Measurements from ENCODE around the gene COL18A1. TPM values are rescaled to one million over a fixed set of nuclear protein-coding genes. Genes with fewer than 3 reads are reported as not detected.
A peak's percentile ranks its signal among the peaks of the same experiment; 100 is the strongest.

COL18A1 gene
- total RNA-seq, 2 donors from 2014 or later, result 117 to 133 TPM

DNA sequence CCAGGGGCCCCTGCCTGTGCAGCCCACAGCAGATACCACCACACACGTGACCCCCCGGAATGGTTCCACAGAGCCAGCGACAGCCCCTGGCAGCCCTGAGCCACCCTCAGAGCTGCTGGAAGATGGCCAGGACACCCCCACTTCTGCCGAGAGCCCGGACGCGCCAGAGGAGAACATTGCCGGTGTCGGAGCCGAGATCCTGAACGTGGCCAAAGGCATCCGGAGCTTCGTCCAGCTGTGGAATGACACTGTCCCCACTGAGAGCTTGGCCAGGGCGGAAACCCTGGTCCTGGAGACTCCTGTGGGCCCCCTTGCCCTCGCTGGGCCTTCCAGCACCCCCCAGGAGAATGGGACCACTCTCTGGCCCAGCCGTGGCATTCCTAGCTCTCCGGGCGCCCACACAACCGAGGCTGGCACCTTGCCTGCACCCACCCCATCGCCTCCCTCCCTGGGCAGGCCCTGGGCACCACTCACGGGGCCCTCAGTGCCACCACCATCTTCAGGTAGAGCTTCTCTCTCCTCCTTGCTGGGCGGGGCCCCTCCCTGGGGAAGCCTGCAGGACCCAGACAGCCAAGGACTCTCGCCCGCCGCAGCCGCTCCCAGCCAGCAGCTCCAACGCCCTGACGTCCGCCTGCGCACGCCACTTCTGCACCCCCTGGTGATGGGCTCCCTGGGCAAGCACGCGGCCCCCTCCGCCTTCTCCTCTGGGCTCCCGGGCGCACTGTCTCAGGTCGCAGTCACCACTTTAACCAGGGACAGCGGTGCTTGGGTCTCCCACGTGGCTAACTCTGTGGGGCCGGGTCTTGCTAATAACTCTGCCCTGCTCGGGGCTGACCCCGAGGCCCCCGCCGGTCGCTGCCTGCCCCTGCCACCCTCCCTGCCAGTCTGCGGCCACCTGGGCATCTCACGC, 51.0 kb downstream of the COL18A1 start:
- intact Hi-C loops (cut with DNase I), result no loop called here
- peak; percentile 81 for DNase-seq (ENCODE audit: low spot score)

DNA sequence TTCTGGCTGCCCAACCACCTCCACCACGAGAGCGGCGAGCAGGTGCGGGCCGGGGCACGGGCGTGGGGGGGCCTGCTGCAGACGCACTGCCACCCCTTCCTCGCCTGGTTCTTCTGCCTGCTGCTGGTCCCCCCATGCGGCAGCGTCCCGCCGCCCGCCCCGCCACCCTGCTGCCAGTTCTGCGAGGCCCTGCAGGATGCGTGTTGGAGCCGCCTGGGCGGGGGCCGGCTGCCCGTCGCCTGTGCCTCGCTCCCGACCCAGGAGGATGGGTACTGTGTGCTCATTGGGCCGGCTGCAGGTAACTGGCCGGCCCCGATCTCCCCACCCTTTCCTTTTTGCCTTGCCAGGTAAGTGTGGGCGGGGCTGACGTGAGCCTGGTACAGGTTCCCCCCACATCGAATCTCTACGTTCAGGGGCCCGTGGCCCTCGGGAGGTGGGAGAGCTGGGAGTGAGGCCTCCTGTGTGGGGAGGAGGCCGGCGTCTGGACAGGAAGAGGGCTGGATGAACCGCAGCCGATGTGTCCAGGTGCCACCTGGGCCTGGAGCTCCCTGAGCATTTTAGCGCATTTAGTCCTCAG, 51.7 kb downstream of the COL18A1 start:
- intact Hi-C loops (cut with DNase I), result no loop called here
- DNase-seq (ENCODE audit: low spot score), result peak; percentile 80

DNA sequence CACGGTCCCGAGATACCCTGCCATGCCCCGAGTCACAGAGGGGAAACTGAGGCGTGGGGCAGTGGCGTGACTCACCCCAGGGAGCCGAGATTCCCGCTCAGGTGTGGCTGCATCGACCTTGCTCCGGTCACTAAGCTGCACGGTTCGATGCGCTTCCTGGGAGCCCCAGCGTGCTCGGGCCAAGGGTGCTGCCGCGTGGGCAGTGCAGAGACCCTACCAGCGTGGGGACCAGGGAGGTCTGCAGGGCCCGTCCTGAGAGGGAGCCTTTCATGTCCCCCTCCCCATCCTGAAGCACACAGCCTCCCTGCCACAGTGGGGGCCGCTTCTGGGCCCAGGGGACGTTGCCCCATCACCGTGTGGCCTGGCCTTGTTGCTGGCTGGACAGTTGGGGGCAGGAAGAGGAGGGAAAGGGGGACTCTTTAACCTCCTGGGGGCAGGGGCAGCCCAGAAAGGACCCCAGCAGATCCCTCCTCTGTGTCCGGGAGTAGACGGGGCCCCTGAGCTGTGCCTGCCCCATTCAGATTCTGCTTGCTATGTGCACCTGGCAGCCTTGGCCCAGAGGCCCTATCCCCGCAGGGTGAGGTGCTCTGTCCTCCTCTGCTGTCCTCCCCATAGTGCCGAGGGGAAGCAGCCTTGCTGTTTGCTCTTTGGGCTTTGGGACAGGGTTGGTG, 52.3 kb downstream of the COL18A1 start:
- intact Hi-C loops (cut with DNase I), result no loop called here
- DNase-seq (ENCODE audit: low spot score), result peak; percentile 71

DNA sequence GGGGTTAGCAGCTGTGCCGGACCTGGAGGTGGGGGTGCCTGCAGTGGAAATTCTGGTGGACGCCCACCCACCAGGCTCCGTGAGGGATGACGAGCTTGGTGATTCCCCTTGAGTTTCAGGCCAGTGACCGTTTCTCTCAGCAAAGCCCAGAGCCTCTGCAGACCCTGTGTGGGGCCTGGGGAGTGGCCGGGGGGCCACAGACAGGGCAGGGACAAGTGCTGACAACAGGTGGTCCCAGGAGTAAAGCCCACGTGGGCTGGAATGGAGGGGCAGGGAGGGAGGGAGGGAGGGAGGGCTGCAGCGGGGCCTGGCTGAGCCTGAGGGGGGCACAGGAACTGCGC, 52.8 kb downstream of the COL18A1 start:
- peak; percentile 54 for DNase-seq (ENCODE audit: low spot score)
- intact Hi-C loops (cut with DNase I), result no loop called here

DNA sequence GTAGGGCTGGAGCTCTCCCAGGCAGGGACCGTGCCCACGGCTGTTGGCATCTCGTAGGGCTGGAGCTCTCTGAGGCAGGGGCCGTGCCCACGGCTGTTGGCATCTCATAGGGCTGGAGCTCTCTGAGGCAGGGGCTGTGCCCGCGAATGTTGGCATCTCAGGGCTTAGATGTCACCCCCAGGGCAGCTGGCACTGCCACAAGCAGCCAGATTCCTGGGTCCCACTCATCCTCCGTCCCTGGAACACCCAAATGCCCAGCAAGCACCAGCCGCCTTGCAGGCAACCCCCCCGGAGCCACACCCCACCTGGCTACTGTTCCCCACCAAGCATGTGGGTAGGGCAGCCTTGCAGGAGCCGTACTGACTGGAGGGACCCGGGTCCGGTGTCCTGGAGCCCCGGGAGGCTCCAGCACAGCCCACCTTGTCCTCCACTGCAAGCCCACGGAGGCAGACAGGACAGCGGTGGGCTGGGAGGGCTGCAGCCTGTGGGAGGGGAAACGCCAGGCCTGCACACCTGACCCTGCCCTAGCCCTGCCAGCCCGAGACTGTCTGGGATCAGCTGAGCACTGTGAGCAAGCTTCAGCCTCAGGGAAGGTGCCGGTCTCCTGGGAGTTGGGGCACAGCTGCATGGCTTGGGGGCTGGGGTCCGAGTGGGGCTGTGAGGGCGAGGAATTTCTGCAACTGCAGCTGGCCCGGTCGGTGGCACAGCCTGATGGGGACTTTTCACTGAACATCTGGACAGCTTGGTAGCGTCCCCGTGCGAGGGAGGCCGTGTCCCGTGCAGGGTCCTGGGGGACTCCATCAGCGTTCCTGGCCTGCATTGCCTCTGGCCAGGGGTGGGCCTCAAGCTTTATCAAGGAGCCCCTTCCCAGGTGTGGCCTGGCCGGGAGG, 53.6 kb downstream of the COL18A1 start:
- DNase-seq (ENCODE audit: low spot score), result peak; percentile 80
- intact Hi-C loops (cut with DNase I), result no loop called here

DNA sequence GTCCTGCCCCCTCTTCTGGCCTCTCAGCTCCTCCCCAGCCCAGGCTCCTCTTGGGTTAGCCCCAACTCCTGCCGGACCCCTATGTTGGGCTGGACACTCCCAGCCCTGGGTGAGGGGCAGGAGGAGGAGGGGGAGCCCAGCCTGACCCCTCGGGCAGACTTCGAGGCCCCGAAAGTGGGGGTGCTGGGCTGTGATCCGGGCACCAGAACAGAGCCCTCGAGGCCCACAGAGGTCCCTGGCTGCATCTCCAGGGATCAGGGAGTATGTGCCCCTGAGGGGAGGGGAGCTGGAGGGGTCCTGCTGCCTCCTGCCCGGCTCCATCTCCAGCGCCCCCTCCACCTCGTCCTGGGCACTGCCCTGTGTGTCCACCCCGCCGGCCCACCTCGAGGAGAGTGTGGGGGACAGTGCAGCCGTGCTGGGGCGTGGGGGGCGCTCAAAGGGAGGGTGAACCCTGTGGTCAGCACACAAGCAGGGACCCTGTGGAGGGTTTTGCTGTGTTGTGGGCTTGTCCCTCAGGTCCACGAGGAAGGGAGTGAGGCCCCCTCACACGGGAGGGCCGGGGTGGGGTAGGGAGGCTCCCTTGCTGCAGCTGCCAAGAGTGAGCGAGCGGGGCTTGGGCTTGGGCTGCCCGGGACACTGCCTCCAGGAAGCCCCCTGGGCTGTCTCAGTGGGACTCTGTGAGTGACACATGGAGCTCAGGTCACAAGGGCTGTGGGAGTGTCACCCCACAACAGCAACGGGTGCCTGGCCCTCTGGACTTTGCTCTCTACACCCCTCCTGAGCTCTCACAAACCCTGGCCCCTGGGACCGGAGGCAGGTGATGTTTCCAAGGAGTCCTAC, 54.4 kb downstream of the COL18A1 start:
- intact Hi-C loops (cut with DNase I), result no loop called here
- DNase-seq (ENCODE audit: low spot score), result peak; percentile 72

DNA sequence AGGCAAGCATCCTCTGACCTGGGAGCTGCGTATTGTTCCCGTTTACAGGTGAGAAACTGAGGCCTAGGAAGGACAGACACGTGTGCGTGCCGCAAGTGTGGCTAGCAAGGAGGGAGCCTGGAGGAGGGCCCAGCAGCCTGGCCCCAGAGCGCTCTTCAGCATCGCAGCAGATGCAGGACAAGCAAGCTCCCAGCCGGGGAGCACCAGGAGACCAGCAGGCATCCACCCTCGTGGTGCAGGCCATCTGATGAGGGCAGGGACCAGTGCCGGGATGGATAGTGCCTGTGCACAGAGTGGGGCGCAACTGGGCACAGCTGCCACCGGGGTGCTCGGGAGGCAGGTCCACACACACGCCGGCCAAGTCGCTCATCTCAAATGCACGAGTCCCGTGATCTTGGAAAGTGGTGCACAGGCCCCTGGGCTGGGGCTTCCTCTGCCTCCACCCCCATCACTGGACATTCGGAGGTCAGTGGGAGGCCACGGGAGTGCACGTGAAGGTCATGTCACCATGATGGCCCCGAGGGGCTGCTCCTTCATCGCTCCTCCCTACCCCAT, 55.1 kb downstream of the COL18A1 start:
- intact Hi-C loops (cut with DNase I), result no loop called here
- peak; percentile 73 for DNase-seq (ENCODE audit: low spot score)

DNA sequence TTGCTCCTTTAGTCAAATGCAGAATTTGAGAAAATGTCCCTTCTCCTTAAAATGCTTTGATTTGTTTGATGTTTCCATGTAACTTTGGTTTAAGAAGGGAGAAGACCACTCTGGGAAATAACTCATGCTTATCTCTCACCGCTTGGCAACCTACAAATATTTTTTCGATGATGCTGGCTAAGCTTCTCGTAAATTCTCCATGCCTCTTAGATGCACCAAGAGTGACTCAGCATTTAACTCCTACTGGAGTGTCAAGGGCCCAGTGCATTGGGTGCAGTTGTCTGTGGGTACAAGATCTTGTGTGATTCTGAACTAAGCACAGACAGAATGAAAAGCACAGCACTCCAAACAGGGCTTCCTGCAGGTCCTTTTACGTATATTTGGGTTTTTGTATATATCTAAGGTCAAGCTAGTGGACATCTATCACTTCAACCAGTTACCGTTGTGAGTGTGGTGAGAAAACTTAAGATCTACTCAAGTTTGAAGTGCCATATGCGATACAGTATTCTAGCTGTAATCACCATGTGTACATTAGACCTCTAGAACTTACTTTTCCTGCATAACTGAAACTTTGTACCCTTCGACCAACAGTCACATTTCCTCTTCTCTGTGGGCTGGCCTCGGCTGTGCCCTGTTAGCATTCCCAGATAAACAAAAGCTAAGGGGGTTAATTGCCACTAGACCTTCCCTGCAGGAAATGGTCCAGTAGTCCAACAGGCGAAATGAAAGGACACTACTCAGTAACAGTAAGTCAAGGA, 55.8 kb downstream of the COL18A1 start:
- intact Hi-C loops (cut with DNase I), result no loop called here
- DNase-seq (ENCODE audit: low spot score), result no peak

DNA sequence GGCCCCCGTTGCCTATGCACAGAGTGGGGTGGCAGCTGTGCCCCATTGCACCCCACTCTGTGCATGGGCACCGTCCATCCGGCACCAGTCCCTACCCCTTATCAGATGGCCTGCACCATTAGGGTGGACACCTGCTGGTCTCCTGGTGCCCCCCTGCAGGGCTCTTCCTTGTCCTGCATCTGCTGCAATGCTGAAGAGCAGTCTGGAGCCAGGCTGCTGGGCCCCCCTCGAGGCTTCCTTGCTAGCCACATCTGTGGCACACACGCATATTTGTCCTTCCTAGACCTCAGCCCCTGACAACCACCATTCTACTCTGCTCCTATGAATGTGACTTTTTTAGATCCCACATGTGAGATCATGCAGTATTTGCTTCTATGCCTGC, 56.4 kb downstream of the COL18A1 start:
- intact Hi-C loops (cut with DNase I), result no loop called here
- DNase-seq (ENCODE audit: low spot score), result peak; percentile 62

DNA sequence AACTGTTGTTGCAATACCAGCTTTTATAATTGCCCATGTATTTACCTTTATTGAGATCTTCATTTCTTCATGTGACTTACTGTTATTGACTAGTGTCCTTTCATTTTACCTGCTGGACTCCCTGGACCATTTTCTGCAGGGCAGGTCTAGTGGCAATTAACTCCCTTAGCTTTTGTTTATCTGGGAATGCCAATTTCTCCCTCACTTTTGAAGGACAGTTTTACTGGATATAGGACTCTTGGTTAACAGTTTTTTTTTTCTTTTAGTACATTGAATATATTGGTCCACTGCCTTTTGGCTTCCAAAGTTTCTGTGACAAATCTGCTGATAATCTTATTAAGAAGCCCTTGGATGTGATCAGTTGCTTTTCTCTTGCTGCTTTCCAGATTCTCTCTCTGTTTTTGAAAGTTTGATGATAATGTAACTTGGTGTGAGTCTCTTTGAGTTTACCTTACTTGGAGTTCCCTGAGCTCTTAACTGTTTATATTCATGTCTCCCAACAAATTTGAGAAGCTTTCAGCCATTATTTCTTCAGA, 56.9 kb downstream of the COL18A1 start:
- DNase-seq (ENCODE audit: low spot score), result no peak
- intact Hi-C loops (cut with DNase I), result no loop called here

DNA sequence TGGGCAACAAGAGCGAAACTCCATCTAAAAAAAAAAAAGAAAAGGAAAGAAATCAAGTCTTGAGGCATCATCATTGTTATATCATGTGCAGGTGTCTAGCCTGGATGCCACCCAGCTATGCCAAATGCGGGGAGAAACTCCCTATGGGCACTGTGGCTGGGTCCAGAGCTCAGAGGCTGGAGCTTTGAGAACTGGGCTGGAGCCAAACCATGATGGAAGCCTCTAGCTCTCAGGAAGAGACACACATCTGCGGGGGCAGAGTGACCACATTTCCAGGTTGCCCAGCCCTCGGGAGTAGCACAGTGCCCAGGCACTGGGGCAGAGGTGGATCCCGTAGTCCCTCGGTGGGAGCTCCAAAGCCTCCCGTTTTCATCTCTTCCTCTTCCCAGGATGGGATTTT, 58.9 kb downstream of the COL18A1 start:
- no peak for DNase-seq (ENCODE audit: low spot score)

DNA sequence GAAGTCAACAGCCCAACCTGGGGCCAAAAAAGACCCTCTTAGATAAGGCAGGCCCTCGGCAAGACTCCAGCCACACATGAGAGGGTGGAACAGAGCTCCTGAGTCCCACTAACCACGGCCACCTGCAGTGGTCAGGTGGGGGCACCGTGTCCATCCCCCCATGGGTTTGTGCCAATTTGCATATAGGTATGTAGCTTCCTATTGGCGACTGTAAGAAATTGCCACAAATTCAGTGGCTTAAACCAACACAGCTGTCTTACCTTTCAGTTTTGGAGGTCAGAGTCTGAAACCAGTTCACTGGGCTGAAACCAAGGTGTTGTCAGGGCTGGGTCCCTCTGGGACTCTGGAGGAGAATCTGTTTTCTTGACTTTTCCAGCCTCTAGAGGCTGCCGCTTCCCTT, 59.3 kb downstream of the COL18A1 start:
- intact Hi-C loops (cut with DNase I), result no loop called here
- no peak for DNase-seq (ENCODE audit: low spot score)

More for the DNA sequence above, 58.9 kb downstream of the COL18A1 start:
- intact Hi-C loops (cut with DNase I), result no loop called here

DNA sequence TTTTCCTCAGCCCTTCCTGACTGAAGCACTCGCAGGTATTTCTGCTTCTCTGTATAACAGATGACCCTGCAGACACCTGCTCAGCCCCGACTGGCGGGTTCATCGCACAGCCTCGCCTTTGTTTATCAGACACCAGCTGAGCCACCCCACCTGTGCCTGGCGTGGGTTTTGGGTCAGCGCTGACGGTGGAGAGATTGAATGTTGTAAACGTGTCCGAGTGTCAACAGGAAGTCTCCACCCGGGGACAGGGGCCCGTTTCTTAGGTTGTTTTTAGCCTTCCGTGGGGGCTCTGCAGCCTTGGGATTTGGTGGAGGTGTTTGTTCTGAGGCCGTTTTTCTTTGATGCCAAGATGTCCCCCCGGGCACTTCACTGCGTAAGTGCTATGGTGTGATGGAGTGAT, 60.1 kb downstream of the COL18A1 start:
- intact Hi-C loops (cut with DNase I), result no loop called here
- peak; percentile 65 for DNase-seq (ENCODE audit: low spot score)

DNA sequence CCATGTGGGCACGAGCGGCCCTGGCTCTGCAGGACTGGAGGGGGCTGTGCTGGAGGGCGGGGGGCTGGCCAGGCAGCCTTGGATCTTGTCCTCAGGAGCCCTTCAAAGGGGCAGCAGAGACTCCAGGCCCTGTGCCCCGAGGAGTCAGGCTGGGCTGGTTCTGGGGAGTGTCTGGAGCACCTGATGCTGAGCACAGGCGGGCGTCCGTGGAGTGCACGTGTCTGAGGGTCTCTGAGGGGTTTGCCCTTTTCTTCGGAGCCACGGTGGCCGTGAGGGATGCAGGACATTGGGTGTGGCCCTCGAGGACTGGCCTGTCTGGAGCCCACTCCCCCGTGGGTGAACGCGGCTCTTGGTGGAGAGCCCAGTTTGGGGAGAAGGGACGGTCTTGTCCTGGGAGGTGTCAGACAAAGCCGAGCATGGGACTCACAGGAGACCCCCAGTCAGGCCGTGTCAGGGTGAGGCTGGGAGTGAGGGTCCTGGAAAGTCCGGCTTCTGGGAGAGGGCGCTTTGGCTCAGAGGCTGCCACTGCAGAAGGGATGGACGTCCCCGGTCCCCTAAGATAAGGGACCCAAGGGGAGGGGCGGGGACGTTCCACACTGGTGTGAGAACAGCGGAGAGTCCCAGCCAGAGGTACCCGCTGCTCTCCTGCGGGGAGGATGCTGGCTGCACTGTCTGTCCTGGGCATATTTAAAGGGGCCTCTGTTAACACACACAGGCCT, 60.8 kb downstream of the COL18A1 start:
- peak; percentile 76 for DNase-seq (ENCODE audit: low spot score)
- intact Hi-C loops (cut with DNase I), result no loop called here

DNA sequence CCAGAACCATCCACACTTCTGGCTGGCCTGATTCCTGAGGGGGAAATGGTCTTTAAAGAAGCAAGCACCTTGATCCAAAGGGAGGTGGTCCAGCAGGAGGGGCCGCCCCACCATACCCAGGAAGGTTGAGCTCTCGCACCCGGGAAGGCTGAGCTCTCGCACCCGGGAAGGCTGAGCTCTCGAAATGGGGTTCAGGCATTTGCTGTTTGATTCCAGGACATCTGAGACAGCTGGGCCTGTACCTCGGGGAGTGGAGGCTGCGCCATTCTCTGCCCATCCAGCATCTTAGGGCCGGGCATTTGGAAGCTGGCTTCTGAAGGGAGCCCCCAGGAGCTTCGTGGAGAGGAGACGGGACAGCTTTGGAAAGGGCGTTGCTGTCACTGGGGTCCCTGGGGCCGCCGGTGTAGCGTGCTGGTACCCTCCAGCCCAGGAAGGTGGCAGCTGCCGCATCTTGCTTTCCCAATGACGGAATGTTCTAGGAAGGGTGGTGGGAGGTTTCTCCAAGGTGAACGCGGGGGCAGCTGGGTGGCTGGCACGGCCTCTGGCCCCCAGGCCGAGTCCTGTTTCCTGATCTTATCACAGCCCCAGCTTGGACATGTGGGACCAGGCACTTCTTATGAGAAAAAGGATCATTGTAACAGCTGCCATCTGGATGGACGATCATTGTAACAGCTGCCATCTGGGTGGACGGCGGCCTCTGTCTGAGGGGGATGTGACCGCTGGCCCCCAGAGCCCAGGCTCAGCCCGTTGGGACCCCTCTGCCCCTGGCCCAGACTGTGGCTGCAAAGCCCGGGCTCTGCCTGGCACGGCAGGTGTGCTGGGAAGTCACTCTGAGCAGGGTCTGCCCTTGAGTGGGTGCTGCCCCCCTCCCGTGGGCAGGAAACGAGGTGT, 61.6 kb downstream of the COL18A1 start:
- intact Hi-C loops (cut with DNase I), result no loop called here

More for the DNA sequence above, 61.6 kb downstream of the COL18A1 start:
- peak; percentile 73 for DNase-seq (ENCODE audit: low spot score)

Measured in posterior vena cava (tissue), 2 donors.